ENCODE data around the gene NKX3-2.

- no peak for TF ChIP-seq MXI1 (IDR thresholded peaks at IDR 0.05; ENCODE audit: borderline replicate concordance, low read depth, low read length)
- no peak for TF ChIP-seq POLR2A (IDR thresholded peaks at IDR 0.05; ENCODE audit: low read depth, low read length)
- no peak for TF ChIP-seq CTCF (conservative IDR thresholded peaks at IDR 0.05; ENCODE audit: low read depth, low read length)
- no peak for TF ChIP-seq USF2 (IDR thresholded peaks at IDR 0.05; ENCODE audit: low read depth, low read length)
- no peak for TF ChIP-seq RCOR1 (IDR thresholded peaks at IDR 0.05; ENCODE audit: insufficient replicate concordance, low read length)
These were observed 18.6 kb downstream of the NKX3-2 start for GRCh38 chr4:13525606-13526281.
